GM18508 (cell line): ENCODE results near the gene R3HDML.
"Not testable (repeated sequence)": the region's sequence is repeated elsewhere in the genome, so short reads cannot be mapped to it uniquely, and the experiment has no call there.

Experiments
- ATAC-seq: cut with Tn5 transposase; IDR thresholded peaks from one replicate; pipeline ENCODE4 v1.9.1; 2021; ENCODE audit warnings: moderate number of reproducible peaks; ENCODE audit not compliant: insufficient read depth, unreplicated experiment

Gene R3HDML

DNA sequence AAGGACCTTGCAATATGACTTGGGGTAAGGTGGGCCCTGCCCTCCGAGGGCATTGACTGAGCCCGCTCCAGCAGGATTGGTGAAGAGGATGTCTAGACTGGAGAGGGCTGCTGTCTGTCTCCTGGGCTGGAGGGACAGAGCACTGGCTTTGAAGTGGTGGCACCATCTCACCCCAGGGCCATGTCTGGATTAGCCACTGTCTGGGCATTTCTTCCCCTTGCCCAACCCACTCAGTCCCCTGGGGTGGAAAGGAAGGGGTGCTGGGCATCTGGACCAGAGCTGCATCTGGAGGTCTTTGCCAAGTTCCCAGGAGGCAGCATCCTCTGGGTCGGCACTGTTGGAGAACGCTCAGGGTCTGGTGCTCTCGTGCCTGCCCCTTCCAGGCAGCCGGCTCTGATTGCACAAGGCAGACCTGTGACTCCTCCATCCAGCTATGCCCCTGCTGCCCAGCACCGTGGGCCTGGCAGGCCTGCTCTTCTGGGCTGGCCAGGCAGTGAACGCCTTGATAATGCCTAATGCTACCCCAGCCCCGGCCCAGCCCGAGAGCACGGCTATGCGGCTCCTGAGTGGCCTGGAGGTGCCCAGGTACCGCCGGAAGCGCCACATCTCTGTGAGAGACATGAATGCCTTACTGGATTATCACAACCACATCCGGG lies at the start of gene R3HDML:
R3HDML (plus strand) TSS at position 319 of the 656 bp plus-strand sequence; CDS start at position 434, 115 bp downstream.
- no peak for ATAC-seq

GRCh38 chr20:44287272-44288097 lies 49.4 kb upstream of the R3HDML start:
- ATAC-seq = no peak

DNA sequence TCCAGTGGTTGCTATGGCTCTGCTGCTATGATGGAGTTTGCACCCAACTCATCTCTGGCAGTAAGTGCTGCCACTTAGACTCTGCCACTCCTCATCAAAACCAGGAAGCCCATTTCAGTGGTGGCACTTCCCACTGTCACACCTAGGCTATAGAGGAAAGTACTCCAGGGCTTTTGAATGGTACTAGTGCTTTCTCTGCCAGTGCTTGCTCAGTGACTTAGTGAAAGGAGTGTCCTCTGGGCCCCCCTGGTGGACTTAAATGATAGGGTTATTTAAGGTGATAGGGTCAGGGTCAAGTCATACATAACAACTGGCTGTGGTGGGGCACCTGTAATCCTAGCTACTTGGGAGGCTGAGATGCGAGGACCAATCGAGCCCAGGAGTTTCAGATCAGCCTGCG lies 48.6 kb upstream of the R3HDML start:
- ATAC-seq = no peak

DNA sequence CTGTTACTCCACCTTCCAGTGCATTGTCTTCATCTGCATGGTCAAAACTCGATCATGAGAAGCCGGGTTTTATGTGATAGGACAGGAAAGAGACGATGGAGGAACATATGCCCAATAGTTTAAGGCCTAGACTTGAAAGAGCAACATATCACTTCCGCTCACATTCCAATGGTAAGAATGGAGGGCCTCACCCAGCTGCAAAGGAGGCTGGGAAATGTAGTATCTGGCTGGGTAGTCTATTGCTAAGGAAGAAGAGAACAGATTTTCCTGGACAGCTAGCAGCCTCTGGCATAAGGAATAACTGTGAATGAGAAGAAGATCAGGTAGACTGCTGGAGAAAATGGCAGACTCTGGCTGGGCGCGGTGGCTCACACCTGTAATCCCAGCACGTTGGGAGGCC lies 45.1 kb upstream of the R3HDML start:
- ATAC-seq = no peak

- no peak for ATAC-seq
These were observed 40.8 kb upstream of the R3HDML start for GRCh38 chr20:44296011-44296410.

GRCh38 chr20:44297721-44298120 lies 39.1 kb upstream of the R3HDML start:
- ATAC-seq = no peak

GRCh38 chr20:44299011-44299535 lies 37.8 kb upstream of the R3HDML start:
- ATAC-seq = not testable (repeated sequence)

DNA sequence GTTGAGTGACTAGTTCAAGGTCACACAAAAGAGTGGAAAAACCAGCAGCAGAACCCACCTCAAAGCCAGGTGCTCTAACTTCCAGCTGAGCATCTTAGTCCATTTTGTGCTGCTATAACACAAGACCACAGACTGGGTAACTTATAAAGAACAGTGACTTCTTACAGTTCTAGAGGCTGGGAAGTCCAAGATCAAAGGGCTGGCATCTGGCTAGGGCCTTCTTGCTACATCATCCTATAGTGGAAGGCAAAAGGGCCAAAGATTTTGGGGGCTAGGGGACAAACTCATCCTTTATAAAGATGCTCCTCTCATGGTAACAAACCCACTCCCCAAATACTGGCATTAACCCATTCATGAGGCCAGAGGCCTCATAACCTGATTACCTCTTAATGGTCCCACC lies 35.6 kb upstream of the R3HDML start:
- no peak for ATAC-seq

- no peak for ATAC-seq
These were observed 34.7 kb upstream of the R3HDML start for GRCh38 chr20:44302026-44302669.

DNA sequence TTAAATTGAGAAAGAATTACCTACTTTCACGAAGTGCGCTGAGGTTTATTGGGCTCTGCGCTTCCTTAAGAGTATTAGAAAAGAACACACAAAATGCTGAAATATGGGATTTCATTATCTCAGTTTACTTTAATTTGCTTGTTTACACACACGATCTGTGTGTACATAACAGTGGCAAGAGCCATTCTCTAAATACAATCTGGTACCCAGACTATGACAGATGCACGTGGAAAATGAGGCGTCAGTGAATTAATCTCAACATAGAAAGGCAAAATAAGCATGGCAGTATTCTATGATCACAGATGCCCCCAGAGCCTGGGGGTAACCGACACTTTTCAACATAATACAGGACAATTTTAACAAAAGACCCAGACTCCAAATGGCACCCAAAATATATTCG lies 34.1 kb upstream of the R3HDML start:
- ATAC-seq = no peak

GRCh38 chr20:44304383-44304782 lies 32.5 kb upstream of the R3HDML start:
- no peak for ATAC-seq

- ATAC-seq = no peak
These were observed 29.9 kb upstream of the R3HDML start for GRCh38 chr20:44306927-44307326.

GRCh38 chr20:44309763-44310663 lies 26.8 kb upstream of the R3HDML start:
- no peak for ATAC-seq

- peak; percentile 66 for ATAC-seq
These were observed 25.9 kb upstream of the R3HDML start, which contains the start of gene FITM2 for GRCh38 chr20:44310664-44311639. FITM2 (minus strand) TSS chr20:44311202; CDS start chr20:44311148, 54 bp downstream.

- no peak for ATAC-seq
These were observed 22.0 kb upstream of the R3HDML start for GRCh38 chr20:44314870-44315269.

GRCh38 chr20:44319839-44320422 lies 16.9 kb upstream of the R3HDML start:
- ATAC-seq = no peak

DNA sequence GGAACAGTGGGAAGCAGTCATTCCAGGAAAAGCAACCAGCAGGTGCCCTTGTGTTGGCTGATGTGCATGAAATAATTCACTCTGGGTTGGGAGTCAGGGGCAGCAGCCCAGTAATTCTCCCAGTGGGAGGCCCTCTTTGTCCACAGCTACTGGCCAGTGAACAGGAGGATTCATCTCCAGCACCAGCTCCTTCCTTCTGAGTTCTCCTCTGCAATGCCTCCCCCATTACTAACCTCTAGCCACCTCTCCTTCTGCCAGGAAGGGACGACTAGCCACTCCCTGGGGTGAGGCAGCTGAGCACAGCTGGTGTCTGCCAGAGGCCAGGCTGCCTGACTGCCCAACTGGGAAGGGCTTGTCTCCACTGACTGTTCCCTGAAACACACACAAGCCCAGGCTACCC lies 12.5 kb upstream of the R3HDML start:
- no peak for ATAC-seq

- ATAC-seq = no peak
These were observed 10.3 kb upstream of the R3HDML start for GRCh38 chr20:44326391-44327159.
